SW 1271 (cell line): ENCODE data around the gene KRT74.

Source experiments
- DNase-seq, 2 experiments: peaks; one replicate each; lab custom pipeline; 2025; lab: John Stamatoyannopoulos, UW

The KRT74 gene

GRCh38 chr12:52537101-52537500 is 36.5 kb downstream of the KRT74 start:
- no peak for DNase-seq

- DNase-seq, result no peak
These were observed 38.1 kb downstream of the KRT74 start for GRCh38 chr12:52535574-52535973.

GRCh38 chr12:52534482-52534881 is 39.2 kb downstream of the KRT74 start:
- no peak for DNase-seq

- DNase-seq, result no peak
These were observed 39.8 kb downstream of the KRT74 start for GRCh38 chr12:52533686-52534470.

- no peak for DNase-seq
These were observed 41.0 kb downstream of the KRT74 start for GRCh38 chr12:52532636-52533035.

GRCh38 chr12:52531566-52532300 is 41.9 kb downstream of the KRT74 start:
- DNase-seq, result no peak

- no peak for DNase-seq
These were observed 42.7 kb downstream of the KRT74 start for GRCh38 chr12:52530905-52531304.

GRCh38 chr12:52530366-52530765 is 43.3 kb downstream of the KRT74 start:
- DNase-seq, result no peak

- no peak for DNase-seq
These were observed 43.8 kb downstream of the KRT74 start for GRCh38 chr12:52529846-52530245.

GRCh38 chr12:52529417-52529816 is 44.2 kb downstream of the KRT74 start:
- DNase-seq, result no peak

GRCh38 chr12:52528641-52529143 is 45.0 kb downstream of the KRT74 start:
- DNase-seq, result no peak

GRCh38 chr12:52527121-52527800 is 46.4 kb downstream of the KRT74 start:
- no peak for DNase-seq

GRCh38 chr12:52526511-52526951 is 47.1 kb downstream of the KRT74 start:
- no peak for DNase-seq

GRCh38 chr12:52525661-52526499 is 47.8 kb downstream of the KRT74 start:
- DNase-seq, result no peak

- no peak for DNase-seq
These were observed 48.6 kb downstream of the KRT74 start for GRCh38 chr12:52524898-52525591.

- no peak for DNase-seq
These were observed 49.3 kb downstream of the KRT74 start for GRCh38 chr12:52524241-52524897.

GRCh38 chr12:52523824-52524223 is 49.8 kb downstream of the KRT74 start:
- no peak for DNase-seq

GRCh38 chr12:52522346-52523011 is 51.2 kb downstream of the KRT74 start:
- DNase-seq, result no peak

GRCh38 chr12:52521568-52522266 is 51.9 kb downstream of the KRT74 start:
- no peak for DNase-seq
